ENCODE data around the gene COG4.

Gene COG4

GRCh38 chr16:70561623-70562022 lies 38.3 kb upstream of the COG4 start:
- no peak for TF ChIP-seq CTCF (IDR thresholded peaks at IDR 0.05; ENCODE audit: borderline replicate concordance, extremely low read depth, low read length, poor library complexity, severe bottlenecking)
- TF ChIP-seq EZH2 (IDR thresholded peaks at IDR 0.05; ENCODE audit: borderline replicate concordance, low read depth, low read length, severe bottlenecking), result no peak
- H3K4me2 ChIP-seq (ENCODE audit: insufficient read depth, low read length), result no peak overlapping the region

GRCh38 chr16:70556063-70556462 lies 32.7 kb upstream of the COG4 start:
- H3K27me3 ChIP-seq (ENCODE audit: insufficient read depth, low read length, poor library complexity), result no peaks in the 10 kb centered on the region
- no peak for TF ChIP-seq EZH2 (IDR thresholded peaks at IDR 0.05; ENCODE audit: borderline replicate concordance, low read depth, low read length, severe bottlenecking)
- TF ChIP-seq CTCF (IDR thresholded peaks at IDR 0.05; ENCODE audit: borderline replicate concordance, extremely low read depth, low read length, poor library complexity, severe bottlenecking), result no peak
- no peaks in the 10 kb centered on the region for H3K4me1 ChIP-seq (ENCODE audit: insufficient read depth, low read length)
- ATAC-seq (ENCODE audit: insufficient read depth, low read depth) (no peak), DNase-seq (no peak)
- H3K4me2 ChIP-seq (ENCODE audit: insufficient read depth, low read length), result no peak overlapping the region
- peaks cover 98% of the 10 kb centered on the region for H3K36me3 ChIP-seq (ENCODE audit: insufficient read depth, low read length)
- peaks cover 76% of the 10 kb centered on the region for H3K79me2 ChIP-seq (ENCODE audit: insufficient read depth, low read length)
- no peaks in the 10 kb centered on the region for H3K9me3 ChIP-seq (ENCODE audit: insufficient read depth, low read length, severe bottlenecking)
- no peak overlapping the region for H3K9ac ChIP-seq (ENCODE audit: low read depth, low read length)
- H4K20me1 ChIP-seq (ENCODE audit: insufficient read depth, low read length), result peaks cover 57% of the 10 kb centered on the region
- no peak overlapping the region for H3K4me3 ChIP-seq (ENCODE audit: low read depth in 1 of 2, low read length in 2 of 2)
- H3K27ac ChIP-seq (ENCODE audit: low read length), result no peak overlapping the region
- no peak overlapping the region for H2AFZ ChIP-seq (ENCODE audit: low read depth, low read length)

More at GRCh38 chr16:70561623-70562022, 38.3 kb upstream of the COG4 start:
- Histone ChIP-seq H3K9ac (ENCODE audit: low read depth, low read length) (no peak overlapping the region), H2AFZ (ENCODE audit: low read depth, low read length) (no peak overlapping the region), H3K27me3 (ENCODE audit: insufficient read depth, low read length, poor library complexity) (no peaks in the 10 kb centered on the region), H3K4me1 (ENCODE audit: insufficient read depth, low read length) (no peaks in the 10 kb centered on the region), H3K4me3 (ENCODE audit: low read depth in 1 of 2, low read length in 2 of 2) (no peak overlapping the region), H3K9me3 (ENCODE audit: insufficient read depth, low read length, severe bottlenecking) (no peaks in the 10 kb centered on the region), H3K27ac (ENCODE audit: low read length) (no peak overlapping the region), H3K36me3 (ENCODE audit: insufficient read depth, low read length) (peaks cover 100% of the 10 kb centered on the region), H4K20me1 (ENCODE audit: insufficient read depth, low read length) (peaks cover 45% of the 10 kb centered on the region), H3K79me2 (ENCODE audit: insufficient read depth, low read length) (peaks cover 61% of the 10 kb centered on the region)
- ATAC-seq (ENCODE audit: insufficient read depth, low read depth) (no peak), DNase-seq (no peak)

- Histone ChIP-seq H3K36me3 (ENCODE audit: insufficient read depth, low read length) (peaks cover 98% of the 10 kb centered on the region), H3K27me3 (ENCODE audit: insufficient read depth, low read length, poor library complexity) (no peaks in the 10 kb centered on the region), H3K4me1 (ENCODE audit: insufficient read depth, low read length) (no peaks in the 10 kb centered on the region), H3K9ac (ENCODE audit: low read depth, low read length) (no peak overlapping the region), H2AFZ (ENCODE audit: low read depth, low read length) (no peak overlapping the region), H3K79me2 (ENCODE audit: insufficient read depth, low read length) (peaks cover 85% of the 10 kb centered on the region), H3K9me3 (ENCODE audit: insufficient read depth, low read length, severe bottlenecking) (no peaks in the 10 kb centered on the region), H4K20me1 (ENCODE audit: insufficient read depth, low read length) (peaks cover 70% of the 10 kb centered on the region), H3K27ac (ENCODE audit: low read length) (no peak overlapping the region), H3K4me3 (ENCODE audit: low read depth in 1 of 2, low read length in 2 of 2) (no peak overlapping the region), H3K4me2 (ENCODE audit: insufficient read depth, low read length) (no peak overlapping the region)
- ATAC-seq (ENCODE audit: insufficient read depth, low read depth), result no peak
- TF ChIP-seq EZH2 (IDR thresholded peaks at IDR 0.05; ENCODE audit: borderline replicate concordance, low read depth, low read length, severe bottlenecking), result no peak
- no peak for TF ChIP-seq CTCF (IDR thresholded peaks at IDR 0.05; ENCODE audit: borderline replicate concordance, extremely low read depth, low read length, poor library complexity, severe bottlenecking)
- no peak for DNase-seq
These were observed 30.3 kb upstream of the COG4 start for GRCh38 chr16:70553645-70554044.

GRCh38 chr16:70552675-70553074 lies 29.3 kb upstream of the COG4 start:
- Histone ChIP-seq H2AFZ (ENCODE audit: low read depth, low read length) (no peak overlapping the region), H3K4me2 (ENCODE audit: insufficient read depth, low read length) (no peak overlapping the region), H3K36me3 (ENCODE audit: insufficient read depth, low read length) (peaks cover 98% of the 10 kb centered on the region), H3K4me3 (ENCODE audit: low read depth in 1 of 2, low read length in 2 of 2) (no peak overlapping the region), H3K79me2 (ENCODE audit: insufficient read depth, low read length) (peaks cover 87% of the 10 kb centered on the region), H3K27ac (ENCODE audit: low read length) (no peak overlapping the region), H4K20me1 (ENCODE audit: insufficient read depth, low read length) (peaks cover 80% of the 10 kb centered on the region), H3K4me1 (ENCODE audit: insufficient read depth, low read length) (no peaks in the 10 kb centered on the region), H3K27me3 (ENCODE audit: insufficient read depth, low read length, poor library complexity) (no peaks in the 10 kb centered on the region), H3K9ac (ENCODE audit: low read depth, low read length) (no peak overlapping the region), H3K9me3 (ENCODE audit: insufficient read depth, low read length, severe bottlenecking) (no peaks in the 10 kb centered on the region)
- TF ChIP-seq CTCF (IDR thresholded peaks at IDR 0.05; ENCODE audit: borderline replicate concordance, extremely low read depth, low read length, poor library complexity, severe bottlenecking) (no peak), EZH2 (IDR thresholded peaks at IDR 0.05; ENCODE audit: borderline replicate concordance, low read depth, low read length, severe bottlenecking) (no peak)
- DNase-seq (no peak), ATAC-seq (ENCODE audit: insufficient read depth, low read depth) (no peak)
